Superior temporal gyrus (tissue), 1 donor: Measurements from ENCODE around the gene PCBP4.
A peak's percentile ranks its signal among the peaks of the same experiment; 100 is the strongest.

Experiments
- DNase-seq: peaks from one replicate; pipeline ENCODE4 v3.0.0-alpha.2; 2016; ENCODE audit errors: extremely low spot score

PCBP4 gene

DNA sequence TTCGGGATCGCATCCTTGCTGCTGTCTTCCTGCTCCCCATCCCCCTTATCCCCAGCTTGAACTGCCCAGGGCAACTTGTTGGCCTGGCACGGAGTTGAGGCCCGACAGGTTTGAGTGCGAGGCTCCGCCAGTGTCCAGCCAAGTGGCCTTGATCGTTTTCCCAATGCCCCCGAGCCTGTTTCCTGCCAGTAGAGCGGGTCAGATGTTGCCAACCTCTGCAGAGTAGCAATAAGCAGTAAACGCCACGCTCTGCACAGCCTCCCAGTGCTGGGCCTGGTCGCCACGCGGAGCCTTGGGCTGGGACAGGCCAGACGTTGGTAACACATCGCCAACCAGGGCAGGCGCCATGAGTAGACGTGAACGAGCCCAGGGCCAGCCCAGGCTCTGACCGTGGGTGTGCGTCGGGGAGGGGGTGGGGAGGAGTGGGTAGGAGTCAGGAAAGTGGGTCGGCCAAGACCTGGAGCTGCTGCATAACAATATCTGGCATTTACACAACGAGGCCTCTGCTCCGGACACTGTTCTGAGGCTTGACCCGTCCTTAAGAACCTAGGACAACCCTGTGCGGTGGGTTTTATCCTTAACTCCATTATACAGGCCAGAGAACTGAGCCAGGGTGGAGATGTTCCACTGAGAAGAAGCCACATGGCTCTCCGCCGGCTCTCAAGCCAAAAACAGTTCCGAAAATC, 7.2 kb upstream of the PCBP4 start:
- no peak for DNase-seq

DNA sequence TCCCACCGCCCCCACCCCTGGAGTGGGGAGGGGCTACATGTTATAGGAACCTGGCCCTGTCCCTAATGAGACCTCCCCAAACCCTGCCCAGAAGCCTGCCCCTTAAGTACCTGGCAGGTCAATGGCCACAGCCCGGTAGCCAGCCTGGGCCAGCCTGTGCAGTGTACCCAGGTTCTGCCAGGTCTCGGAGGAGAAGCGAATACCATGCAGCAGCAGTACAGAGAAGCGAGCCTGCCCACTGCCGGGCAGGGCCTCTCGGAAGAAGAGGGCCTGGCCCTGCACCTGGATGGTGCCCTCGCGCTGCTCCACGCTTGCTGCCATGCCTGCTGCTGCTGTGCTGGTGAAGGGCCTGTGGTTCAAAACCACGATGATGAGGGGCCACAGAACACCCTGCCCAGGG, 4.1 kb upstream of the PCBP4 start:
- DNase-seq = no peak

DNA sequence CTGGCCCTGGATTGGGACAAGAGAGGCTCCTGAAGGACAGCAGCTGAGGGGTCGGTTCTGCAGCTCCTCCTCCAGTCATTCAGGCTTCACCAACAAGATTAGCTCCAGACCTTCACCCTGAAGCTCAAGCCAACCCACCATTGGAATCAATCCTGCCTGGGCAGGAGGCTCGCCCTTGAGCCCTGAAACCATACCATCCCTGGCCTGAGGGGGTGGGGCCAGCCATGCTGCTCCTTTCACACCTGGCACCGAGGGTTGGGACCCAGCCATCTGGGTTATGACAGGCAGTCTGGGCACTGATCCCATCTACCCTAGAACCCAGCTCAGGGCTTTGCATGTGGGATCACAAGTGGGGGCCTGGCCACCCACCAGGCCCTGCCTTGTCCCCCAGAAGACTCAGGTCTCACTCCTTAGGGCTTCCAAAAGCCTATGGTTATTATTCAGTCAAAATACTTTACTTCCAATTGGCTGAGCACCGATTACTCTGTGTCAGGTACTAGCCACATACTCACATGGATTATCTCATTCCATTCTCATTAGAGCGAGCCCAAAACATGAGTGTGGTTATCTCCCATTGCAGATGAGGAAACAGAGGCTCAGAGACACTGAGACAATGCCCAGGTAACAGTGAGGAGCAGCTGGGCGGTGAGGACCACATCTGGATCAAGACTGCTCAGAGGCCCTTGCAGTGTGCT, 3.5 kb upstream of the PCBP4 start:
- DNase-seq = no peak

DNA sequence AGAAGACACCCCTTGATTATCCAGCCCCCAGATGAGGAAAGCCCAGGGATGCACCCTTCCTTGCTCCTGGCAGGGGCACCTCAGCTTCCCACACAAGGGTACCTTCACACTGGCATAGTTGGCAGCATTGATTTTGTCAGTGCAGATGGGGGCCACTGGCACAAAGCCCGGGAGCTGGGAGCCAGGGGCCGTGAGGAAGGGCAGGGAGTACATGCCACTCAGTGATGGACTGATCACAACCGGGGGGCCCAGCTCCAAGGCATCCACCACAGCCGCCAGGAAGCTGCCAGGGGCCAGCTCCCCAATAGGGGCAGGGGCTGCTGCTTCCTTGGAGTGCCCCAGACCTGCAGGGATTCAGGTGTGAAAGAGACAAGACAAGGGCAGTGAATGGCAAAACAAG, 2.6 kb upstream of the PCBP4 start:
- no peak for DNase-seq

DNA sequence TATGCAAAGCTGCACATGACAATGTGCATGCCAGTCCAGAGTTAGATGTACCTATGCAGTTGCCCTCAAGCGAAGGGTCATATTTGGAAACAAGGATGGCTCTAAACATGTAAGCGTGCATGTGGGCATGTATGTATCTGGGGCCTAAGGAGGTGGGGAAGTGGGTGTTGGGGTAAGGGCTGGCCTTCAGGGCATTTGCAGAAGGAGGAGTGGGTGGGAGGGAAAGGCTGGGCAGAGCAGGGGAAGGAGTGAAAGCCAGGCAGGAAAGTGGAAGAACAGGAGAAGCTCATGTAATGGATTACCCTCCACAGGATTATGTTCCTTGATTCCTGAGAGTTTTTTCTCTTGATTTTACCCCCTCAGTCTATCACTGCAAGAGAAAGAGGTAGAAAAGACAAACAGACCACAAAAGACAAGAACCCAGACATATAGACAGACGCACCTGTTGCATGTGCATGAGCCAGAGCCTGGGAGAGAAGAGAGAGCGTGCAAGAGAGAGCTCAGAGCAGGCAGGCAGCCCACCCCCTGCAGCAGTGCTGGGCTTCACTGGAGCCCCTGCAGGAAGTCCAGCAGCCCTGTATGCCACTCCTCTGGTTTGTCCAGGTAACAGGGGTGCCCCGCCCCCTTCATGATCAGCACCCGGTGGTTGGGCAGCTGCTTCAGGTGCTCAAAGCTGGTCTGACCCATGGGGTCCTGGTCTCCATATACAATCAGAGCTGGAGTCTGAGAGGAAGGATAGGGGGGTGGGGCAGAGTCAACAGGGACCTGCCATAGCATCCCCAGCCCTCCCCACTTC, 1.8 kb upstream of the PCBP4 start:
- DNase-seq = no peak

DNA sequence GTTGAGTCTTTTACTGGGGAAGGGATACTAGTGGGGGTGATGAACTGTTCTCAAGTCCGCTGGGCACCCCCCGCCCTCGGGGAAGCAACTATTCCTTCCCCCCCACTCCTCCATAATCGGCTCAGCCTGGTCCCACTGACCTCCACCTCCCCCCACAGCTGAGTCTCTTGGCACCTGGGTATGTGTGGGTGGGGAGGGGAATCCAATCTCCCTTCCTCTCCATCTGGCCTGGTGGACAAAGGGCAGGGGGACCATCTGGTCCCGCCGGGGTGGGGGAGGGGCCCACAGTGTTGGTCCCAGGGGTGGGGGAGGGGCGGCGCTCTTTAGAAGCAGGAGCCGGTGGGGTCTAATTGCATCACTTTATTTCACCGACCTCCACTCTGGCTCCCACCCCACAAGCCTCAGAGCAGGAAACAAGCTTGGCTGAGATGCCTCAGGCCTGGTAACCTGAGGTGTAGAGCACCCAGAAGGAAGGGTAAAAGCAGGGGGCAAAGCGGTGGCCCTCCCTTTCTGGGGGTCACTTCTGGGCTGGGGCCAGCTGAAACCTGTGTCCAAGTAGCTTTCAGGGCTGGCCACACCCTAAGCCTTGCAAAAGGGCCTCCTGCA, 1.0 kb upstream of the PCBP4 start:
- no peak for DNase-seq

DNA sequence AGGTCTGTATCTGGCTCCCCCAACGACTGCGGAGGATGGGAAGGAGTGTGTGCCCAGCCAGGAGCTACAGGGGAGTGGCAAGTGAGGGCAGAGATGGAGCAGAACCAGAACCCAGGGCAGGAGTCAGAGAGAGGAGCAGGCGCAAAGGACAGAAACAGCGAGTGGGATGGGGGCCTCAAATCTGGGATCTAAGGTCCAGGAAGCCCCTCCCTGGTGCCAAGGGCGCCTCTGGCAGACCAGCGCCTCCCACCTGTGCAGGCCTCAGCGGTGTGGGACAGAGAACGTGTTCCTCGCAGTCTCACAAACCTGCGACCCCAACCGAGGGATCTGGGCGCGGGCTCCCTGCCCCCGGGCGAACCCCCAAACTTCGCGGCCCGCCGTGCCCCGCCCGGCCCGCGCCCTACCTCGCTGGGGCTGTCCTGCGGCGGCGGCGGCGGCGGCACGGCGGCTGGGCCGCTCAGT, 301 bp downstream of the PCBP4 start:
- peak; percentile 38 for DNase-seq

DNA sequence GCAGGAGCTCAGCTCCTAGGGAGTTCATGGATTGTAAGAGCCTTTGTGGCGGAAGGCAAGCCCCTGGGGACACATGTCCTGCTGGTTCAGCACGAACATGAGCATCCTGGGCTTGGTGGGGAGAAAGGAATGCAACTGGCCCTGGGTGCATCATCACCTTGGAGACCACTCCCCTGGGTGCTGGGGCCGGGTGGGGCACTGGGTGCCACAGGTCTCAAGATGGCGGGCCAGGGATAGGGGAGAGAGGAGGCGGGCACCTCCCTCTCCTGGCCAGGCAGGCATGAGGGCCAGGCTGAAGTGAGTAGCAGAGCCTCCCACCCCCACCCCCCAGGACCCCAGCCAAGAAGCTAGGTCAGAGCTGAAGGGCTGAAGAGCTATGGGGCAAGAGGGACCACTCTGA, 768 bp downstream of the PCBP4 start:
- DNase-seq = peak; percentile 48

DNA sequence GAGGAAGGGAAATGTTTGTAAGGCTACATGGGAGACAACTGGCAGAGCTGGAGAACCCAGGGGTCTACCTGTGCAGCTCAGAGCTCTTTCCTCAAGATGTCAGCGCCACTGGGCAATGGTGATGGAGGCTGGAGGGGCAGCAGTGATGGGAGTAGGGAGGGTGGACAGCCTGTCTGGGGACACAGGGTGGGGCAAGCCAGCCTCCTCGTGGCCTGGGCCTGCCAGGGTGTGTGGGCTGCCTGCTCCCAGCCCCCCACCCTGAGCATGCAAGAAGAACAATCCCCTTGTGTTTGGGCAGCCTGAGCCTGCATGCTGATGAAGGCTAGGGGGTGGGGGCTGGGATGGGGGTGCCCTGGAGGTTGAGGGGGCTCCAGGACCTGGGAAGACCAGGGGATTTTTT, 1.2 kb downstream of the PCBP4 start:
- peak; percentile 76 for DNase-seq

DNA sequence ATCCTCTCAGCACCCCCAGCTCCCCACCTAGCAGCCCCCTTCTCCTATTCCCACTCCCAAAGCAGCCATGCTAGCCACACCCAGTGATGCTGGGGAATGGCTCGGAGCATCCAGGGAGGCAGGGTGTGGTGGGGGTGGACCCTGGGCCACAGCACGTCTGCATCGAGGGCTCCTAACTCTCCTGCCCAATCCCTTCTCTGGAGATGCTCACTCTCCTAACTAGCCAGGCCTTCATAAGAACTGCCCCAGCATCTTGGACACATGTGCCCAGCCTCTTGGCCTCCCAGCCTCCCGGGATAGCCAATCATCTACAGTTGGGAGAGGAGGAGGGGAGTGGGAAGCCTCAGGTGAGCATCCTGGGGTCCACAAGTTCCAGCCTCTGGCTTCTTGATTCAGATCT, 2.7 kb downstream of the PCBP4 start:
- DNase-seq = no peak

DNA sequence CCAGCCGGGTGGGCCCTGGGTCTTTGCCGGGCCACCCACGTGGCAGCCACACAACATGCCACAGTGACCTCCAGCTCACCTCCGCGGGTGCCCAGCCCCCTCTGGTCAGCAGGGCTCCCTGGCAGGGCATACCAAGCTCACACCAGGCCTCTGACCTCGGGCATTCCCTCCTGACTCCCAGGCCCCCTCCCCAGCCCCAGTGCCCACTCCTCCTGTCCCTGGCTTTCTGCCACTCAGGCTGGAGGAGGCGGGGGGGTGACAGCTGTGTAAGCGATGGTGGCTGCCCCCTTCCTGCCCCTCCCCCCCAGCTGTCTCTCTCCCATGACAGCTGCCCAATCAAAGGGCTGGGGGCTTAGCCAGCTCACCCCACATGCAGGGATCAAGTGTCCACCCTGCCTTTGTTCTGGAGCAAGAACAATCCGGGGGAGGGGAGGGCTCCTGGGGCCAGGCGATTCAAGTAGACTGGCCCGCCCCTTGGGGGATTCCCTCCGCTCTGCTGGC, 3.3 kb downstream of the PCBP4 start:
- peak; percentile 36 for DNase-seq

DNA sequence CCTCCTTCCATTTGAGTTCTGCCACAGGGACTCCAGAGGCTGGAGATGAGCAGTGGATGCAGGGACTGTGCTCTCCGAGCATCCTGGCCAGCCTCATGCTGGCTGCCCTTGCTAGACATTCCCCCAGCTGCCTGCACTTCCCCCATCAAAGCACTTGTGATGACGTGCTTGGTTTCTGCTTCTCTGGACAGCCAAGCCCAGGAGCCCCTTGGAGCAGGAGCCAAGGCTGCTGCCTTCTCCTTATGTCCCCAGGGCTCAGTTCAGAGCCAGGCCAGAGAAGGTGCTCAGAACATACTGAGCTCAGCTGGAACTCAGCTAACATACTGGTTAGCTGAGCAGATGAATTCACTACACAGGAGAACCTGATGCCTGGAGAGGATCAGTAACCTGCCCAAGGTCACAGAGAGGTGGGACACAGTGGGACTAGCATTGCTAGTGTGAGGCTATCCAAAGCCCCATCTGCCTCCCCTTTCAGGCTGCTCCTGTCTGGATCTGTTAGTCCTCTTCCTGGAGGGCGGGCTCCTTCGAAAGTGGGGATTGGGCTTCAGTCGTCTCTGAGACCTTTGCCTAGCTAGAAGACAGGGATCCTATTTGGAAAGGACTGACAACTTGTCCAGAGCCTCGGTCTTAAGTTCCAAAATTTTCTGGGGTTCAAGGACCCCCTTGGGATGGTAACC, 4.3 kb downstream of the PCBP4 start:
- DNase-seq = peak; percentile 44

DNA sequence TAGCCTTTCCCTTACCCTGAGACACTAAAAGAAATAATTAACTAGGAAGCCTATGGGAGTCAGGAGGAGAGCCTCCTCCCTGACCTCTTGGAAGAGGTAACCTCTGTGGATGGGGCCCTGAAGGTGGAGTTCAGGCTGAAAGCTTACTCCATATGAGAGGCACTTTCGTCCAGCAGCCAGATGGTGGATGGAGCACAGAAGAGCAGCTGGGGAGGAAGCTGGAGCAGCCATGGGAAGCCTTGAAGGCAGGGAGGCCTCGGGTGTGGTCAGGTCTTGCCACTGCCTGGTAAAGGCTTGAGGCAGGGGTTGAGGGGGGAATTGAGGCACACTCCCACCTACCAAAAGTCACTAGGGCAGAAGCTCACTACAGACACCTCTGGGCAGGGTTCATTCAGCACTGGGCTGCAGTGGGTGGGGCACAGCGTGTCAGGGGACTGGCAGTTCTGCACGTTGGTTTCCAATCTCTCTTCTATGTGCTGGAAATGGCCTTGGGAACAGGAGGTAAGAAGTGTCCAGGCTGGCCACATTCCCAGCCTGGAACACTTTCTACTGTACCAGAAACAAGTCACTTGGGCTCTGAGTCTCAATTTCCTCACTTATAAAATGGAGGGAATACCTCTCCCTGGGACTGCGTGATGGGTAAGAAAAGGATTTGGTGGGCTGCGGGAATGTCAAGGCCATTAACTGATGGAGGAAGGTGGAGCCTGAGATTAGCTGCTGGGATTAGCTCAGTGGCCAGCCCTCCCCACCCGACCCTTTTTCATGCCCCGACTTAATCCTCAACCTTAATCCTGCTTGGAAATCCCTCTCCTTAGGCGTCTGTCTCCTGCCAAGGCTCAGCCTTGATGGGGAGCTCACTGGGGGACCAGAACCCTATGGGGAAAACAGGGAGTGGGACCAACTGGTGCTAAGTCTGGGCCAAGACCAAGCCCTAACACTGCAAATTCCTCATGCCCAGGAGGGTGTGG, 5.4 kb downstream of the PCBP4 start:
- no peak for DNase-seq

DNA sequence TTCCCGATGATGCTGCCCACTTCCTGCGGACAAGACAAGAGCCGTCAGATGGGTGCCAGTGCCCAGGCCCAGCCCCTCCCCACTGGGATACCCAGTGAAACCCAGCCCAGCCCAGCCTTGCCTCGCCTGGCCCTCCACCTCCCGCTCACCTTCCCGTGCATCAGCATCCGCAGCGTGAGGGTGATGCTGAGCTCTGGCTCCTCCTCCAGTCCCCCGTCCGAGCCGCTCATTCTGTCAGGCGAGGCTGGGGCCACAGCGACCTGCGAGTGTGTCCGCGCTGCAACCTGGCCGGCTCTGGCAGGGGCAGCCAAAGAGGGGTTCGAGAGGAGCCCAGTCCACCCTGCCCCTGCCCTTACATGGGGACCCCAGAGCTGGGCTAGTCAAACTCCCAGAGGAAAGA, 6.2 kb downstream of the PCBP4 start:
- DNase-seq = no peak

DNA sequence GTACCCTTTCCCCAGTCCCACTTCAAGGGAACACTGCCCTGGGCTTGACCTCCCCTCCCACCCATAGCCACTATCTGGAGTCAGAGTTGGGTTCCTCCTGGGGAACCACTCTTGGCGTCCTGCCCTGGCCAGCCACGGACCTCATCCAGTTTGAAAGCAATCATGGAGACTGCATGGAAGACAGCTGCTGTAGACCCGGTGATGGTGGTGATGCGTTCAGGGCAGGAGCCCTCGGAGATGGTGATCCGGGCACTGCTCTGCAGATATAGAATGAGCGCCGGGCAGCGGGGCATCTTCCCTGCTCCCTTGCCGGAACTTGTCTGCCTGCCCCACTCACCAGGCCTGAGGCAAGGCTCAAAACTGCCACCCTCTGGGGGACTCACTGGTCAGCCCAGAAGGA, 6.9 kb downstream of the PCBP4 start:
- no peak for DNase-seq

DNA sequence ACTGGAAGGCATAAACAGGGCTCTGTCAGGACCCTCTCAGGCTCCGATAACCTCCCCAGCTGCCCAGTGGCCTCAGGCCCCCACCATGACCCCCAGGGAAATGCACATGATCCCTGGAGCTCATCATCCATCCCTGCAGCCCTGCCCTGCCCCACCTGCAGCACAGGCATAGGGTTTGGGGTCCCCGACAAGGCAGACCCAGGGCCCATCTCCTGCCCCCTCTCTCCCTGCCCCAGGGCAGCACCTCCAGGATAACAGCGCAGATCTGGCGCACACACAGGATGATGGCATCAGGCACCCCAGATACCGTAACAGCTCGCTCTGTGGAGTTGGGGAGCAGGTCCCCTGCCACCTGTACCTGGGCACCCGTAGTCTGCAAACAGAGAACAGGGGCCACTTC, 7.6 kb downstream of the PCBP4 start:
- no peak for DNase-seq

DNA sequence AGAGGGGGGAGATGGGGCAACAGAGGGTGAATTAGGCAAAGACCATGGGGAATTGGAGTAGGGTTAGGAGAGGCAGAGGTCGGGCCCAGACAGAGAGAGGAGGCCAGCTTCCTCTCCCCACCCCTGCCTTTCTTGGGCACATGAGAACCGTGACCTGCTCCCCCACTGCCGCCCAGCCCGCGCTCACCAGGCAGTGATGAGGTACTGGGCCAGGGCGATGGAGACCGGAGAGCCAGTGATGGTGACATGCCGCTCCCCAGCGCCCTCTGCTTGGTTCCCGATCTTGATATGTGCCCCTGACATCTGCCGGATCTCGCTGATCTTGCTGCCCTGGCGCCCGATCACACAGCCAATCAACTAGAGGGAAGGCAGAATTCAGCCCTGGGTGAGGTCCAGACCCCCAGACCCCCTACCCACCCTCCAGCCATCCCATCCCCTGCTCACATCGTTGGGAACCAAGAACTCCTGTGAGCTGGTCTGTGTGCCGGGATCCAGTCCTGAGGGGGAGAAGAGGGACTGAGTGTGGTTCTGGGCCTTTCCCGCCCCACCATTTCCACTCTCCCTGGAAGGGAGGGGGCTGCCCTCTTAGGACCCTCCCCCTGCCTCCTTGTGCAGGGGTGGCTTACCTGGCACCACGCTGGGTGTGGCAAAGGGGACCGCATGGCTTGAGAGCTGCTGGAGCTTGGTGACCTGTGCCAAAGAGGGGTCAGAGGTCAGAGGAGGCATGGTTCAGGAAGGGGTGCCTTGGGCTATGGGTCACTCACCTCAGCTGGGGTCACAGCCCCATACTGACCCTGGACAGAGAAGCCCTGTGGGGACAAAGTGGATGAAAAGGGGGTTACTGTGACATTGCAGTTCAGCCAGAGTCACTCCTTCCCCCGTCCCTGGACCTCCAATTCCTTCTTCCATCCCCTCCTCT, 8.4 kb downstream of the PCBP4 start:
- no peak for DNase-seq

DNA sequence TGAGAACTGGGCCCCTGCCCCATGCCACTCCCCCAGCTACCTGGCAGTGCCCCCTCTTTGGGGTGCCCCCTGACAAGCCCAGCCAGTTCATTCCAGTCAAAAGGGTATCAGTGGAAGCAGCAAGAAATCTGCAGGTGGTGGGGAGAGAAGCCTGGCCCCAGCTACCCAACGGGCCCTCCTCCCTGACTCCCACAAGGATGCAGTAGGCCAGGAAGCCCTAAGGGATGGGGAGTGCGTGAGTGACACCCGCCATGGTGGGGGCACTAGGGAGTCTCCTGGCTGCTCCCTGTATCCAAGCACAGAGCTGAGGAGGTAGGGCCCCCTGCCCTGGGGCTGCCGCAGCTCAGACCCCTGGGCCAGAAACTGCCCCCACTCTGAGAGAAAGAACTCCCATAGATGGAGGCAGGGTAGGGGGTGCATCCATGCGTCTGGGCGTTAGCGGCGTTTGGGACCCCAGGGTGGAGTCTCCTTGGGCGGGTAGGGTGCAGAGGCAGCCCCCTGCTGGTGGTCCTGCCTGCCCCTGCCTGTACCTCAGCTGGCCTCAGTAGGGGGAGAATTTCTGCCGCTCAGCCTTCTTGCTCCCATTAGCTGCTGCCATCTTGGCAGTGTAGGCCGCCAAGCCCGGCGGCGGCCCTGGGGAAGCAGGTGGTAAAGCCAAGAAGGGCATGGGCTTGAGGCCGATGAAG, 9.6 kb downstream of the PCBP4 start:
- no peak for DNase-seq
